ENCODE measurements around the gene DCP1A. TPM values are rescaled to one million over a fixed set of nuclear protein-coding genes. Genes with fewer than 3 reads are reported as not detected.
"Not testable (repeated sequence)": the region's sequence is repeated elsewhere in the genome, so short reads cannot be mapped to it uniquely, and the experiment has no call there.

Gene DCP1A
- total RNA-seq, 4 donors from 2014 or later, result 20.9 to 30.6 (median 23.3) TPM

GRCh38 chr3:53379898-53380297 is 32.6 kb upstream of the DCP1A start:
- H3K9me3 ChIP-seq, result no peaks in the 10 kb centered on the region
- no peak overlapping the region for H3K4me3 ChIP-seq (replicated peaks in 1 of 3)
- intact Hi-C loops (cut with DNase I), result loop anchor here (5.0 kb wide), 1 partner anchor 332 kb away; no protein-coding TSS in a partner anchor
- H3K27ac ChIP-seq, result no peak overlapping the region
- no peak for DNase-seq
- no peaks in the 10 kb centered on the region for H3K36me3 ChIP-seq
- 84 to 89% methylated on average over 1 of the region's 1 CpG for whole genome bisulfite sequencing, 2 donors
- H3K4me1 ChIP-seq, result no peaks in the 10 kb centered on the region
- no peaks in the 10 kb centered on the region for H3K27me3 ChIP-seq
- TF ChIP-seq, protein P1, sequence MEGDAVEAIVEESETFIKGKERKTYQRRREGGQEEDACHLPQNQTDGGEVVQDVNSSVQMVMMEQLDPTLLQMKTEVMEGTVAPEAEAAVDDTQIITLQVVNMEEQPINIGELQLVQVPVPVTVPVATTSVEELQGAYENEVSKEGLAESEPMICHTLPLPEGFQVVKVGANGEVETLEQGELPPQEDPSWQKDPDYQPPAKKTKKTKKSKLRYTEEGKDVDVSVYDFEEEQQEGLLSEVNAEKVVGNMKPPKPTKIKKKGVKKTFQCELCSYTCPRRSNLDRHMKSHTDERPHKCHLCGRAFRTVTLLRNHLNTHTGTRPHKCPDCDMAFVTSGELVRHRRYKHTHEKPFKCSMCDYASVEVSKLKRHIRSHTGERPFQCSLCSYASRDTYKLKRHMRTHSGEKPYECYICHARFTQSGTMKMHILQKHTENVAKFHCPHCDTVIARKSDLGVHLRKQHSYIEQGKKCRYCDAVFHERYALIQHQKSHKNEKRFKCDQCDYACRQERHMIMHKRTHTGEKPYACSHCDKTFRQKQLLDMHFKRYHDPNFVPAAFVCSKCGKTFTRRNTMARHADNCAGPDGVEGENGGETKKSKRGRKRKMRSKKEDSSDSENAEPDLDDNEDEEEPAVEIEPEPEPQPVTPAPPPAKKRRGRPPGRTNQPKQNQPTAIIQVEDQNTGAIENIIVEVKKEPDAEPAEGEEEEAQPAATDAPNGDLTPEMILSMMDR (IDR thresholded peaks at IDR 0.05), result no peak
- no peak for TF ChIP-seq POLR2A (IDR thresholded peaks at IDR 0.05)

DNA sequence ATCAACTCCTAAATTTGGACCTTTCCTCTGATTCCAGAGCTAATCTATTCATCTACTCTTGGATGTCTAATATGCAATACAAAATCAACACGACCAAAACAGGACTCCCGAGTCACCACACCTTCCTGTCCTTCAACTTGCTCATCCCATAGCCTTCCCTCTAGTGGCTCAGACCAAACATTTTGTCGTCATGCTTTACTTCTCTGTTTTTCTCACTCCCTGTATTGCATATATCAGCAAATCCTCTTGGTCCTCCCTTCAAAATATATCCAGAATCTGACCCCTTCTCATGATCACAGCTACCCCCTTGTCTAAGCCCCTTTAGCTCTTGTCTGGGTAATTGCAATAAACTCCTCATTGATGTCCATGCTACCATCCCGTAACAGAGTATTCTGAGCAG is 30.5 kb upstream of the DCP1A start:
- Histone ChIP-seq H3K27ac (no peak overlapping the region), H3K27me3 (no peaks in the 10 kb centered on the region), H3K36me3 (no peaks in the 10 kb centered on the region), H3K9me3 (no peaks in the 10 kb centered on the region), H3K4me3 (replicated peaks in 1 of 3) (no peak overlapping the region), H3K4me1 (no peaks in the 10 kb centered on the region)
- intact Hi-C loops (cut with DNase I), result loop anchor here (5.0 kb wide), 1 partner anchor 335 kb away; no protein-coding TSS in a partner anchor
- no peak for DNase-seq
- 78 to 84% methylated on average over 4 of the region's 4 CpGs for WGBS, 2 donors
- TF ChIP-seq POLR2A (IDR thresholded peaks at IDR 0.05), result no peak
- TF ChIP-seq, protein P1 (IDR thresholded peaks at IDR 0.05), result no peak

- WGBS, 2 donors, result 81 to 85% methylated on average over 3 of the region's 3 CpGs
- Histone ChIP-seq H3K27me3 (no peaks in the 10 kb centered on the region), H3K4me3 (replicated peaks in 1 of 3) (no peak overlapping the region), H3K9me3 (no peaks in the 10 kb centered on the region), H3K4me1 (no peaks in the 10 kb centered on the region), H3K36me3 (no peaks in the 10 kb centered on the region), H3K27ac (no peak overlapping the region)
- no peak for DNase-seq
- intact Hi-C loops (cut with DNase I), result loop anchor here (5.0 kb wide), 1 partner anchor 336 kb away; no protein-coding TSS in a partner anchor
- TF ChIP-seq, protein P1 (IDR thresholded peaks at IDR 0.05), result no peak
These were observed 29.3 kb upstream of the DCP1A start for GRCh38 chr3:53376679-53377078.

GRCh38 chr3:53375019-53375418 is 27.7 kb upstream of the DCP1A start:
- Histone ChIP-seq H3K4me1 (no peaks in the 10 kb centered on the region), H3K4me3 (replicated peaks in 1 of 3) (no peak overlapping the region), H3K27me3 (no peaks in the 10 kb centered on the region), H3K36me3 (no peaks in the 10 kb centered on the region), H3K27ac (no peak overlapping the region), H3K9me3 (no peaks in the 10 kb centered on the region)
- peak; percentile 67 to 79 for DNase-seq
- 55 to 58% methylated on average over 8 of the region's 8 CpGs for WGBS, 2 donors
- no peak for TF ChIP-seq POLR2A (IDR thresholded peaks at IDR 0.05)
- TF ChIP-seq, protein P1 (IDR thresholded peaks at IDR 0.05), result peak; percentile 45 to 98 (median 78)
- intact Hi-C loops (cut with DNase I), result loop anchor here (5.0 kb wide), 1 partner anchor 337 kb away; no protein-coding TSS in a partner anchor

- H3K4me1 ChIP-seq; intact Hi-C loops (cut with DNase I); H3K27ac ChIP-seq; H3K9me3 ChIP-seq; H3K4me3 ChIP-seq (replicated peaks in 1 of 3); DNase-seq; H3K36me3 ChIP-seq; H3K27me3 ChIP-seq: not testable (repeated sequence)
- WGBS, 2 donors, result 83 to 94% methylated on average over 9 to 10 of the region's 17 CpGs
These were observed 23.4 kb upstream of the DCP1A start for GRCh38 chr3:53370719-53371118.

DNA sequence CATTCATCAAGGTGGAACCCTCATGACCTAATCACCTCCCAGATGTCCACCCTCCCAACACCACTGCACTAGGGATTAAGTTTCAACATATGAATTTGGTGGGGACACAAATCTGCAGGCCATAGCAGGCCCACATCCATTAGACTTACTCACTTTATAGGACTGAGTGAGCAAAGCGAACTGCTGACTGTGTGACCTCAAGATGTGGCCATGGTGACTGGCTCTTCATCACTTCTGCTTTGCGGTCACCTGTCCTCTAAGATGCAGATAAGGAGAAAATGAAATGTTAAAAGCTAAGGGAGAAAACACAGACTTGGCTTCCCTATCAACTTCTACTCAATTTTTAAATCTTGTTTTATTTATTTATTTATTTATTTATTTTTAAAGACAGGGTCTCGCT is 14.5 kb upstream of the DCP1A start:
- WGBS, 2 donors, result 93 to 98% methylated on average over 3 of the region's 3 CpGs
- H3K27ac ChIP-seq, result no peak overlapping the region
- TF ChIP-seq, protein P1 (IDR thresholded peaks at IDR 0.05), result no peak
- TF ChIP-seq POLR2A (IDR thresholded peaks at IDR 0.05), result no peak
- H3K27me3 ChIP-seq, result no peaks in the 10 kb centered on the region
- no peaks in the 10 kb centered on the region for H3K9me3 ChIP-seq
- H3K4me3 ChIP-seq (replicated peaks in 1 of 3), result no peak overlapping the region
- intact Hi-C loops (cut with DNase I), result no loop called here
- no peaks in the 10 kb centered on the region for H3K4me1 ChIP-seq
- no peak for DNase-seq
- H3K36me3 ChIP-seq, result no peaks in the 10 kb centered on the region

Measured in thyroid gland (tissue), 4 donors.